Kidney tubule cell (primary cell): ENCODE results near the gene MYEOV.

ENCODE experiments used
- DNase-seq: peaks from one replicate; pipeline ENCODE4 v3.0.0-alpha.2; 2018; ENCODE audit warnings: low spot score

MYEOV gene

GRCh38 chr11:69301455-69302401 is 7.8 kb downstream of the MYEOV start:
- peak; percentile 99 for DNase-seq

- DNase-seq: no peak
Observed at GRCh38 chr11:69302447-69303020, 8.6 kb downstream of the MYEOV start.

- no peak for DNase-seq
Observed at GRCh38 chr11:69303427-69303826, 9.5 kb downstream of the MYEOV start.

- DNase-seq: no peak
Observed at GRCh38 chr11:69304258-69304657, 10.3 kb downstream of the MYEOV start.

GRCh38 chr11:69304686-69305085 is 10.7 kb downstream of the MYEOV start:
- DNase-seq: no peak

- no peak for DNase-seq
Observed at GRCh38 chr11:69305885-69306540, 12.1 kb downstream of the MYEOV start.

GRCh38 chr11:69306821-69307220 is 12.9 kb downstream of the MYEOV start:
- no peak for DNase-seq

- DNase-seq: no peak
Observed at GRCh38 chr11:69307421-69307820, 13.5 kb downstream of the MYEOV start.

GRCh38 chr11:69307871-69308431 is 14.0 kb downstream of the MYEOV start:
- no peak for DNase-seq

GRCh38 chr11:69308491-69308911 is 14.5 kb downstream of the MYEOV start:
- DNase-seq: no peak

- DNase-seq: no peak
Observed at GRCh38 chr11:69308936-69309615, 15.1 kb downstream of the MYEOV start.

- DNase-seq: no peak
Observed at GRCh38 chr11:69309631-69310280, 15.8 kb downstream of the MYEOV start.

- DNase-seq: no peak
Observed at GRCh38 chr11:69310351-69310750, 16.4 kb downstream of the MYEOV start.

GRCh38 chr11:69310934-69311766 is 17.2 kb downstream of the MYEOV start:
- DNase-seq: peak; percentile 73

- DNase-seq: no peak
Observed at GRCh38 chr11:69311767-69312385, 17.9 kb downstream of the MYEOV start.

- DNase-seq: no peak
Observed at GRCh38 chr11:69312453-69313404, 18.8 kb downstream of the MYEOV start.

GRCh38 chr11:69313992-69314391 is 20.0 kb downstream of the MYEOV start:
- DNase-seq: no peak

- DNase-seq: no peak
Observed at GRCh38 chr11:69314555-69314954, 20.6 kb downstream of the MYEOV start.

- no peak for DNase-seq
Observed at GRCh38 chr11:69316956-69317355, 23.0 kb downstream of the MYEOV start.
